Non-pigmented ciliary epithelial cell (primary cell): ENCODE measurements around the gene NECTIN3.

Experiments
- DNase-seq: peaks from one replicate; pipeline ENCODE4 v3.0.0-alpha.2; 2010; ENCODE audit warnings: low read depth

NECTIN3 gene

DNA sequence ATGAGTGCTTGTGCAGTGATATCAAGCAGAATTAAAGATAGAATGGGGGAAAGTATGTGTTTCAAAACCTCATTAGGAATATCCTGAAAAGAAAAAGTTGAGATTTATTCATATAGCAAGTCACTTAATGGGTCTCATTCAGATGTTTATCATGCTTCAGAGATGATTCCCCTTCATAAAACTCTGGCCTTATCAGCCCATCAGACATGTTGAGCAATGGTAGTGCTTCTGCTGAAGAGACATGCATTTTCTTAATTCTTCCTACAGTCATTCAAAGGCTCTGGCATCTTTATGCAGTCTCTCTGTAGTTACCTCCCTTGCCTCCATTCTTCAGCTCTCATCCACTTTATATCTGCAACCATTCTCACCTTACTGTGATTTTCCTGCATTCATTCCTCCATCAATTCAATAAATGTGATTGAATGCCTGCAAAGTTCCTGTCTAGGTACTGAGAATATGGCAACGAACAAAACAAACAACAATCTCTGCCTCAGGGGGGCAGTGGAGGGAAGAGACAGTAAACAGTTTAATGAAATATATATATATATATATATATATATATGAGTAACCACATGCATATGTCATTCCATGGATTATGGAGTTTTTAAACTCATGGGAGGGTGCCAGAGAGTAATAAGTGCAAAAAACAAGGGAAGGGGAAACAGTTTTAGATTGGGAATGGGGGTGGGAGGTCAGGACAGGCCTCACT, 138.5 kb downstream of the NECTIN3 start:
- DNase-seq: peak; percentile 46

DNA sequence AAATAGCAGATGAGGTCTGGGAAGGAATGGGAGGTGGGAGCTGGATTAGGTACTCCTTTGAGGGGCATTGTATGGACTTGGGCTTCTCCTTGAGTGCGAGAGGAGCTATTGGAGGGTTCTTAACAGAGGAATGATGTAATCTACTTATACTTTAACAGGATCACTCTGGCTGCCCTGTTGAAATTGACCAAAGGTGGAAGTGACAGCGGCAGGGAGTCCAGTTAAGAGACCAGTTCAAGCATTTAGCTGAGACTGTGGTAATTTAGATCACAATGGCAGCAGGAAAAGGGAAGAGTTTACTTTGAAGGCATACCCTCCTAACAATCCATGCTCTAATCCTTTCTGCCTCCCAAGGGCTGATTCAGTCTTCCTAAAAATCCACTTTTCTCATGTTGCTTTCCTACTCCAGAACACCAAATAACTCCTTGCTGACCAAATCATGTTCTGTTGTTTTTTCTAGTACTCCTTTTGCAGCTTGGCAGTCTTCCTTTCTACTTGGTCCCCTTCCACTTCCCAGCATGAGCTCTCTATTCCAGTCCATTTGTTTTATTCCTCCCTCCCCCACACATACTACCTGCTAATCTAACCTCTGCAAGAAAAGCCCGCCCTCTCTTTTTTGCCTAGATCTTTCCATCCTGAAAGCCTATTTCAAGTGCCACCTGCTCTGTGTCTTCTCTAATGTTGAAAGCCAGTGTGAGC, 139.4 kb downstream of the NECTIN3 start:
- DNase-seq: no peak

DNA sequence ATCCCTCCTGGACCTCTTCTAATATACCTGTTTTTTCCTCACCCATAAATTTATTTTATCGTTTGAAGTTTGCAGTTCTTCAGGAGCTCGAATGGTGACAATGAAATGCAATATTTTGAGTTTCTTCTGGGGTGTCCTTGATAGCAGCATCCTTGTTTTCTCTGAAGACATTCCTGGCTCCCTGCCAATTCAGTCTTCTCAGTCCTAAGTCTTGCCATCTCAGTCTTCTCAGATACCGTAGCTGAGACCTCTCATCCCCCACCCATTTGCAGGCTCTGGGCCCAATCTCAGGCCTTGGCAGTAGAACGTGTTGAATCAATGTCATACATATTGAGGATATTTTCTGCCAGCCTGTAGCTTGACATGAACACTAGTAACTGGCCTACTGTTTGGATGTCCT, 140.9 kb downstream of the NECTIN3 start:
- DNase-seq: no peak

DNA sequence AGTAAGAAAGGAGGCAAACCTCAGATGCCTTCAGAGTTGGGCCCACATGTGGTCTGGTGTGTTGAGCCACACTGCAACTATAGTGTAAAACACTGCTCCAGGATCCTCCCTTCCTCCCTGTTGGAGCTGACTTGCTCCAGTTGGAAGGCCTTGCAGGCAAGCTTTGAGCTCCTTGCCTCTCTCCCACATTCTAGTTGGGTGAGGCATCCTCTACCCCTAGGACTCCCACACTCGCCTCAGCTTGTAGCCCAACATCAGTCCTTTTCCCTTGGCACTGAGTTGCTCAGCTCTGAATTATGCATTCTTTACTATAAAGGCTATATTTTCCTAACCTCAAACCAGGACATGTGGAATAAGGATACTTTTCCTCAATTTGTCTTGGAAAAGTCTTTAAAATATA, 143.9 kb downstream of the NECTIN3 start:
- DNase-seq: no peak

DNA sequence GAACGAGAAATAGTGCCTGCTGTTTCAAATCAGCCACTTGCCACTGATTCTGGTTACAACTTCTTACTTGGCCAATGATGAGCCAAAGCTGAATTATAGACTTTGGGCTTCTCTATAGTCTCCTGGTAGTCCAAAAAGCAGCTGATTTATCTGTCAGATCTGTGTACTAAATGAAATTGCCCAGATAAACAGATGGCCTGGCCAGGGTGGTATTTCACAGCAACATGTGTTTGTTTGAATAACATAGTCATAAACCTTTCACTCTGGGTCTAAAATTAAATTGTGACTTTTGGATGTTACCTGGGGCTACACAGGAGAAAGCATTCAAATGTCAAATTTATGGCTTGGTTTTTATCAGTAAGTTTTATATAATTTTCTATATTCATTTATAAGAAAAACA, 147.0 kb downstream of the NECTIN3 start:
- DNase-seq: no peak

DNA sequence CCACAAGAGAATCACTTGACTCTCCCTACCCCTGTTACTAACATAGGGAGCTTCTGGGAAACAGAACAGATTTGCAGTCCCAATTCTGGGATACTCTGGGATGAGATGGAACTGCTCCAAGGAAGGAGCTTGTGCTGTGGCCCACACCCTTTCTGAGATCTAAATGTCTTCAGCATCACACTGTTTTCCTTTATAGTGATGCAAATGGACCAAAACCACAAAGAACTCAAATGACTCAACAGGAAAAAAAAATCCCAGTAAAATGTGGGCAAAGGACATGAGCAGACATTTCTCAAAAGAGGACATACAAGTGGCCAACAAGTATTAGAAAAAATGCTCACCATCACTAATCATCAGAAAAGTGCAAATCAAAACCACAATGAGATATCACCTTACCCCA, 155.6 kb downstream of the NECTIN3 start:
- peak; percentile 42 for DNase-seq

GRCh38 chr3:111229301-111229700, 157.7 kb downstream of the NECTIN3 start:
- DNase-seq: no peak

DNA sequence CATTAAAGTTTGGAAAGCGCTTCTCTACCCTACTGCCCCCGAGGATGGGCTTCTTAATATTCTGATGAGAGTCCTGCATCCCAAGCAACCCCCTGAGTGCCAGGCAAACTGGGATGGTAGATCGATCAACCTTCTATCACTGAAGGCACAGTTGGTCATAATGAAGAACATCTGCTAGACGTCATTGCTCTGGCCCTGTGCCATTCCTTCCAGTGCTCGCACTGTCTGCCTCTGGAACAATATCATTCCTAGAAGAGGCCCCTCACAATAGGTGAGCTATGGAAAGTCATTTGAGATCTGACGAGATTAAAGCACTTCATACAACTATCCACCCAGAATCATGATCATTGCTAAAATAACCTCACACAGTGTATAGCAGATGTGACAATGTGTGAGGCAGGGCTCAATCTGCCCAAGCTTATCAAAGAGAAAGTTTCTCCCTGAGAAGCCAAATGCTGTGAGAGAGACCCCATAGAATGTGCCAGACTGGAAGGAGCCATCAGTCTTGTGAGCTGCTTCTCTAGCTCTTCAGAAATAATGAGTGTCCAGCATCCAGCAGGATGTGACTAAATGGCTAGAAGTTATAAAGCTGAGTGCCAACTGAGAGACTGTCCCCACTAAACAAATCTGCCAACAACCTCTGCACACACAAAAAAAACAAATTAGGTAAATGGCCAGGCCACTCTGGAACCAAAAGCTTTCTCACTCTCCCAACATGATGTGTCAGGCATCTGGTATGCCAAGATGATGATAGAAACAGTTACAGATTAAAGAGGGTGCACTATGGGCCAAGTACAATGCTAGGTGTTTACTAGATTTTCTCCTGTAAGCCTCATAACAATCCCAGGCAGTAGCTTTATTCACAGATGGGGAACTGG, 165.5 kb downstream of the NECTIN3 start:
- no peak for DNase-seq

- no peak for DNase-seq
Measured at GRCh38 chr3:111237946-111238345, 166.3 kb downstream of the NECTIN3 start.

GRCh38 chr3:111238885-111239284, 167.3 kb downstream of the NECTIN3 start:
- no peak for DNase-seq

DNA sequence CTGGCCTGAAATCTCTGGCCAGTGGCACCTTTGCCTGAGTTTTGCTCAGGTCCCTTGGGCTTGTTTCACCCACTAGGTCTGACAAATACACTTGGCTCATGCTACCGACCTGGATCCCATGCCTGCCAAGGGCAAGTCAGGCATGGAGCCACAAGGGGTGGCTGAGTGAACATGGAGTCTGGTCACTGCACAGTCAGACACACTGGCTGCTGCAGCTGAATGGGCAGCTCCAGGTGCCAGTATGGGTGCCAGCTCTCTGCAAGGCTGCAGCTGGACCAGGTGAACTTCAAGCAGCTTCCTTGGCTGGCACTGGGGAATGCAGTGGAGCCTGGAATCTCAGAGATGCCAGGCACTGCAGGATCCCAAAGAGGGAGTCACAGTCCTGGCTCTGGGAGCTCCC, 170.3 kb downstream of the NECTIN3 start:
- no peak for DNase-seq
